ENCODE data around the gene FAM53B.
"Not testable (repeated sequence)": the region's sequence is repeated elsewhere in the genome, so short reads cannot be mapped to it uniquely, and the experiment has no call there.

FAM53B gene

GRCh38 chr10:124593431-124593985 lies 150.7 kb downstream of the FAM53B start:
- no peak for DNase-seq

- DNase-seq, result no peak
Measured at GRCh38 chr10:124592736-124593430, 151.3 kb downstream of the FAM53B start.

GRCh38 chr10:124592101-124592500 lies 152.1 kb downstream of the FAM53B start:
- no peak for DNase-seq

- no peak for DNase-seq
Measured at GRCh38 chr10:124591123-124591495, 153.1 kb downstream of the FAM53B start.

- no peak for DNase-seq
Measured at GRCh38 chr10:124590216-124591122, 153.7 kb downstream of the FAM53B start.

- no peak for DNase-seq
Measured at GRCh38 chr10:124589491-124590041, 154.6 kb downstream of the FAM53B start.

GRCh38 chr10:124588736-124589490 lies 155.3 kb downstream of the FAM53B start:
- DNase-seq, result no peak

- not testable (repeated sequence) for DNase-seq
Measured at GRCh38 chr10:124588341-124588735, 155.8 kb downstream of the FAM53B start.

GRCh38 chr10:124587811-124588211 lies 156.4 kb downstream of the FAM53B start:
- no peak for DNase-seq

GRCh38 chr10:124586142-124586541 lies 158.0 kb downstream of the FAM53B start:
- no peak for DNase-seq

- DNase-seq, result no peak
Measured at GRCh38 chr10:124579011-124579399, 165.2 kb downstream of the FAM53B start.

- DNase-seq, result no peak
Measured at GRCh38 chr10:124578231-124579010, 165.8 kb downstream of the FAM53B start.

GRCh38 chr10:124577651-124578050 lies 166.5 kb downstream of the FAM53B start:
- DNase-seq, result no peak

- DNase-seq, result no peak
Measured at GRCh38 chr10:124576526-124577420, 167.4 kb downstream of the FAM53B start.

- no peak for DNase-seq
Measured at GRCh38 chr10:124575107-124576035, 168.8 kb downstream of the FAM53B start.

GRCh38 chr10:124574456-124575070 lies 169.6 kb downstream of the FAM53B start:
- no peak for DNase-seq

GRCh38 chr10:124573726-124574455 lies 170.3 kb downstream of the FAM53B start:
- DNase-seq, result no peak

GRCh38 chr10:124572751-124573150 lies 171.4 kb downstream of the FAM53B start:
- no peak for DNase-seq

GRCh38 chr10:124570646-124571045 lies 173.5 kb downstream of the FAM53B start:
- DNase-seq, result no peak
